ENCODE results near the gene EDC3. TPM values are rescaled to one million over a fixed set of nuclear protein-coding genes. Genes with fewer than 3 reads are reported as not detected.

Gene EDC3
- total RNA-seq, 1 experiment from 2014 or later: 45.1 TPM

DNA sequence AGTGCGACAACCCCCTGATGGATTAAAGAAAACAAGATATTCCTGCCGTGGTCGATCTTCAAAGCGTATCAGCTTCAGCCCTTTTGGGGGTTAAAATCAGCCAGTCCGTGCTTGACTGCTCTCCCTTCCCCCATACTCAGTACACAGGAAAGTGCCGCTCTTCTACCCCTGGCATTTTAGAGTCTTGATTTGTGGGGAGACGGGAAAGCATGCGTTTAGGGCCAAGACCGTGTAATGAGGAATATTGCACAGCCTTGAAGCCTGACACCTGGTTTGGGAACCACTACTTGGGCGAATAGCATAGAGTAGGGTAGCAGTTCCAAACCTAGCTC lies 540 bp upstream of the EDC3 start:
- intact Hi-C loops (cut with micrococcal nuclease): no loop called here
- BruUV-seq (replicated peaks): TSS peak; percentile 98
- no peaks in the 10 kb centered on the region for H4K20me1 ChIP-seq (ENCODE audit: insufficient read depth)
- H3K27ac ChIP-seq (ENCODE audit: low read depth, low read length): peak overlapping the region; percentile 64
- peak; percentile 34 for ATAC-seq
- peak overlapping the region; percentile 85 for H3K9ac ChIP-seq (ENCODE audit: low read length)
- TF ChIP-seq SRF (IDR thresholded peaks at IDR 0.05; ENCODE audit: low read depth) (no peak), JUND (IDR thresholded peaks at IDR 0.05) (no peak), SIN3A (IDR thresholded peaks at IDR 0.05; ENCODE audit: low read depth) (no peak), ZFX (IDR thresholded peaks at IDR 0.05) (no peak), ZNF274 (IDR thresholded peaks at IDR 0.05; ENCODE audit: low read depth, low read length) (no peak), RAD21 (IDR thresholded peaks at IDR 0.05; ENCODE audit: low read depth) (no peak), EZH2 (IDR thresholded peaks at IDR 0.05) (no peak), FOSL1 (IDR thresholded peaks at IDR 0.05; ENCODE audit: low read depth) (no peak), EZH2phosphoT487 (IDR thresholded peaks at IDR 0.05; ENCODE audit: borderline replicate concordance) (no peak), YY1 (IDR thresholded peaks at IDR 0.05; ENCODE audit: extremely low read depth, insufficient replicate concordance, low read depth, low read length) (no peak)
- TF ChIP-seq, protein P1, sequence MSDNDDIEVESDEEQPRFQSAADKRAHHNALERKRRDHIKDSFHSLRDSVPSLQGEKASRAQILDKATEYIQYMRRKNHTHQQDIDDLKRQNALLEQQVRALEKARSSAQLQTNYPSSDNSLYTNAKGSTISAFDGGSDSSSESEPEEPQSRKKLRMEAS (IDR thresholded peaks at IDR 0.05): no peak
- TF ChIP-seq, protein P2, sequence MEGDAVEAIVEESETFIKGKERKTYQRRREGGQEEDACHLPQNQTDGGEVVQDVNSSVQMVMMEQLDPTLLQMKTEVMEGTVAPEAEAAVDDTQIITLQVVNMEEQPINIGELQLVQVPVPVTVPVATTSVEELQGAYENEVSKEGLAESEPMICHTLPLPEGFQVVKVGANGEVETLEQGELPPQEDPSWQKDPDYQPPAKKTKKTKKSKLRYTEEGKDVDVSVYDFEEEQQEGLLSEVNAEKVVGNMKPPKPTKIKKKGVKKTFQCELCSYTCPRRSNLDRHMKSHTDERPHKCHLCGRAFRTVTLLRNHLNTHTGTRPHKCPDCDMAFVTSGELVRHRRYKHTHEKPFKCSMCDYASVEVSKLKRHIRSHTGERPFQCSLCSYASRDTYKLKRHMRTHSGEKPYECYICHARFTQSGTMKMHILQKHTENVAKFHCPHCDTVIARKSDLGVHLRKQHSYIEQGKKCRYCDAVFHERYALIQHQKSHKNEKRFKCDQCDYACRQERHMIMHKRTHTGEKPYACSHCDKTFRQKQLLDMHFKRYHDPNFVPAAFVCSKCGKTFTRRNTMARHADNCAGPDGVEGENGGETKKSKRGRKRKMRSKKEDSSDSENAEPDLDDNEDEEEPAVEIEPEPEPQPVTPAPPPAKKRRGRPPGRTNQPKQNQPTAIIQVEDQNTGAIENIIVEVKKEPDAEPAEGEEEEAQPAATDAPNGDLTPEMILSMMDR (IDR thresholded peaks at IDR 0.05 in 2 of 3, conservative IDR thresholded peaks at IDR 0.05 in 1 of 3; ENCODE audit: borderline replicate concordance in 1 of 3, insufficient read depth in 1 of 3, low read depth in 2 of 3, low read length in 2 of 3): no peak
- TF ChIP-seq, protein P3, sequence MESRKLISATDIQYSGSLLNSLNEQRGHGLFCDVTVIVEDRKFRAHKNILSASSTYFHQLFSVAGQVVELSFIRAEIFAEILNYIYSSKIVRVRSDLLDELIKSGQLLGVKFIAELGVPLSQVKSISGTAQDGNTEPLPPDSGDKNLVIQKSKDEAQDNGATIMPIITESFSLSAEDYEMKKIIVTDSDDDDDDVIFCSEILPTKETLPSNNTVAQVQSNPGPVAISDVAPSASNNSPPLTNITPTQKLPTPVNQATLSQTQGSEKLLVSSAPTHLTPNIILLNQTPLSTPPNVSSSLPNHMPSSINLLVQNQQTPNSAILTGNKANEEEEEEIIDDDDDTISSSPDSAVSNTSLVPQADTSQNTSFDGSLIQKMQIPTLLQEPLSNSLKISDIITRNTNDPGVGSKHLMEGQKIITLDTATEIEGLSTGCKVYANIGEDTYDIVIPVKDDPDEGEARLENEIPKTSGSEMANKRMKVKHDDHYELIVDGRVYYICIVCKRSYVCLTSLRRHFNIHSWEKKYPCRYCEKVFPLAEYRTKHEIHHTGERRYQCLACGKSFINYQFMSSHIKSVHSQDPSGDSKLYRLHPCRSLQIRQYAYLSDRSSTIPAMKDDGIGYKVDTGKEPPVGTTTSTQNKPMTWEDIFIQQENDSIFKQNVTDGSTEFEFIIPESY (IDR thresholded peaks at IDR 0.05; ENCODE audit: extremely low read depth, insufficient replicate concordance, low read length): no peak
- TF ChIP-seq, protein P4, sequence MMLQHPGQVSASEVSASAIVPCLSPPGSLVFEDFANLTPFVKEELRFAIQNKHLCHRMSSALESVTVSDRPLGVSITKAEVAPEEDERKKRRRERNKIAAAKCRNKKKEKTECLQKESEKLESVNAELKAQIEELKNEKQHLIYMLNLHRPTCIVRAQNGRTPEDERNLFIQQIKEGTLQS (IDR thresholded peaks at IDR 0.05): no peak
- TF ChIP-seq, protein P5, sequence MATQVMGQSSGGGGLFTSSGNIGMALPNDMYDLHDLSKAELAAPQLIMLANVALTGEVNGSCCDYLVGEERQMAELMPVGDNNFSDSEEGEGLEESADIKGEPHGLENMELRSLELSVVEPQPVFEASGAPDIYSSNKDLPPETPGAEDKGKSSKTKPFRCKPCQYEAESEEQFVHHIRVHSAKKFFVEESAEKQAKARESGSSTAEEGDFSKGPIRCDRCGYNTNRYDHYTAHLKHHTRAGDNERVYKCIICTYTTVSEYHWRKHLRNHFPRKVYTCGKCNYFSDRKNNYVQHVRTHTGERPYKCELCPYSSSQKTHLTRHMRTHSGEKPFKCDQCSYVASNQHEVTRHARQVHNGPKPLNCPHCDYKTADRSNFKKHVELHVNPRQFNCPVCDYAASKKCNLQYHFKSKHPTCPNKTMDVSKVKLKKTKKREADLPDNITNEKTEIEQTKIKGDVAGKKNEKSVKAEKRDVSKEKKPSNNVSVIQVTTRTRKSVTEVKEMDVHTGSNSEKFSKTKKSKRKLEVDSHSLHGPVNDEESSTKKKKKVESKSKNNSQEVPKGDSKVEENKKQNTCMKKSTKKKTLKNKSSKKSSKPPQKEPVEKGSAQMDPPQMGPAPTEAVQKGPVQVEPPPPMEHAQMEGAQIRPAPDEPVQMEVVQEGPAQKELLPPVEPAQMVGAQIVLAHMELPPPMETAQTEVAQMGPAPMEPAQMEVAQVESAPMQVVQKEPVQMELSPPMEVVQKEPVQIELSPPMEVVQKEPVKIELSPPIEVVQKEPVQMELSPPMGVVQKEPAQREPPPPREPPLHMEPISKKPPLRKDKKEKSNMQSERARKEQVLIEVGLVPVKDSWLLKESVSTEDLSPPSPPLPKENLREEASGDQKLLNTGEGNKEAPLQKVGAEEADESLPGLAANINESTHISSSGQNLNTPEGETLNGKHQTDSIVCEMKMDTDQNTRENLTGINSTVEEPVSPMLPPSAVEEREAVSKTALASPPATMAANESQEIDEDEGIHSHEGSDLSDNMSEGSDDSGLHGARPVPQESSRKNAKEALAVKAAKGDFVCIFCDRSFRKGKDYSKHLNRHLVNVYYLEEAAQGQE (IDR thresholded peaks at IDR 0.05; ENCODE audit: low read depth): no peak
- peaks cover 44% of the 10 kb centered on the region for H3K79me2 ChIP-seq (ENCODE audit: insufficient read depth, low read length)
- no peaks in the 10 kb centered on the region for H3K36me3 ChIP-seq (ENCODE audit: control insufficient read depth in 1 of 2, insufficient read depth in 2 of 2, low read length in 2 of 2)
- POLR2A ChIA-PET: no interaction called here
- DNase-seq (ENCODE audit: low read depth, low spot score): no peak
- CTCF ChIA-PET: no interaction called here
- RAD21 ChIA-PET (ENCODE audit: low non-redundant PET in 1 of 2, low total read pairs in 2 of 2, uncharacterized antibody in 2 of 2, unreplicated experiment in 2 of 2): no interaction called here
- peak overlapping the region; percentile 93 for H2AFZ ChIP-seq (ENCODE audit: low read depth, low read length, poor library complexity, severe bottlenecking)
- H3K27me3 ChIP-seq (ENCODE audit: insufficient read depth, low read length): no peaks in the 10 kb centered on the region
- peak overlapping the region; percentile 72 to 83 for H3K4me3 ChIP-seq (replicated peaks in 1 of 2; ENCODE audit: low read depth in 1 of 2, low read length in 2 of 2)
- no peaks in the 10 kb centered on the region for H3K9me3 ChIP-seq (ENCODE audit: control insufficient read depth in 1 of 2, insufficient read depth in 1 of 2, low read depth in 1 of 2, low read length in 2 of 2)
- peak overlapping the region; percentile 93 for H3K4me2 ChIP-seq (ENCODE audit: low read length)
- H3K9me2 ChIP-seq (ENCODE audit: insufficient read depth): no peaks in the 10 kb centered on the region
- peaks cover 5 to 20% of the 10 kb centered on the region in 2 experiments; a peak in 3 of 4 replicates for H3K4me1 ChIP-seq (ENCODE audit: control insufficient read depth in 1 of 2, insufficient read depth in 2 of 2, low read length in 2 of 2)
